Measurements from ENCODE around the gene GALNS. TPM values are rescaled to one million over a fixed set of nuclear protein-coding genes. Genes with fewer than 3 reads are reported as not detected.
"Not testable (repeated sequence)": the region's sequence is repeated elsewhere in the genome, so short reads cannot be mapped to it uniquely, and the experiment has no call there.

Gene GALNS
- total RNA-seq, 1 donor from 2014 or later = 5.7 TPM

DNA sequence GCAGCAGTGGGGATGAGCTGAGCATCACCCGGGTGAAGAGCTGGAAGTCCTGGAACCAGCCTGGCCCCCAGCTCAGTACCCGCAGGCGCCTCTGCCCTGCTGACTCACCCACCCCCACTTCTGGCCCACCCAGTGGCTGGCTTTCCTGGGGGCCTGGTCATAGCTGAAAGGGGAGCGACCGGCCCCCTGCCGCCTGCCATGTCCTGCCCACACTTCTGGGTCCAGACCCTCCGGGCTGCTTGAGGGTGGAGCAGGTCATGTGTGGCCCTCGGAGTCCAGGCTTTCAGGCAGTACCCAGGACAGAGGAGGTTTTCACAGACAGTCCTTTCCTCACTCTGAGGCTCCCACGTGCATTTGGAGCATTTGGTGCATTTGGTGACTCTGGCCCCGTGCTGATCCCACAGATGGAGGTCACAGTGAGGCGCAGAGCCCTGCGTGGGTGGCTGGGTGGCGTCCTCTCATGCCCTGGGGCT lies 64.6 kb downstream of the GALNS start:
- FAIRE-seq = no peak
- no peak for DNase-seq (ENCODE audit: low spot score in 2 of 2)

DNA sequence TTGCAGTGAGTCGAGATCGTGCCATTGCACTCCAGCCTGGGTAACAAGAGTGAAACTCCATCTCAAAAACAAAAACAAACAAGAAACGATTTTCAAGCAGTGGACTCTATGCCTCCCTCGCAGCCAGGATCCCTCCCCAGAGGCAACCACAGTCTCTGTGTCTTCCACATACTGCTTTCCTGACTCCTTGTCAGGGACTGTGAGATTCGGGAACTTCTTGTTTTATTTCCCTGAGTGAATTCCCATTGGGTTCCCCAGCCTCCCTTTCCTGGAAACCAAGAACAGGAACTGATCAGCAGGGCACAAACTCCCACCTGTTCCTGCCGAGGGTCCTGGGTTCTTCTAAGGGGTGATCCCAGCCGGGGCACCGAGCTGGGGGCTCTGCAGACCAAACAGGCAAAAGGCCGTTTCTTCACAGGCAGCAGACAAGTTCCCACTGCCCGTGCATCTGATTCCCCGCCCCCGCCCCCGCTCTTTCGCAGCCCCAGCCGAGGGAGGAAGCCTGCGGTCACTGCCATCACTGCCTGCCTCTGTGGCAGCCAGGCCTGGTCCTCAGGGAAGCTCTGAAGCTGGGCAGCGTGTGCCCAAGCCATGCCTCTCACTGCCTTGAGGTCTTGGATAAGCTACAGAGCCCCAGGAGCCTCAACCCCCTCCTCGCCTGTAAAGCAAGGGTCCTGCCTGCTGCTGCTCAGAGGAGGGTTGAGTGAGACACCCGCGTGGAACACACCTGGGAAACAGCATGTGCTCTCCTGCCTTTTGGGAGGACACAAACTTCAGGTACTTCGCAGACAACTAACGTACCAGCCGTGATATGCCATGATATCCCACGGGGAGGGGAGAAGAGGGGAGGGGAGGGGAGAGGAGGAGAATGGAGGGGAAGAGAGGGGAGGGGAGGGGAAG lies 66.2 kb downstream of the GALNS start:
- FAIRE-seq = no peak
- DNase-seq (ENCODE audit: low spot score in 2 of 2) = no peak

DNA sequence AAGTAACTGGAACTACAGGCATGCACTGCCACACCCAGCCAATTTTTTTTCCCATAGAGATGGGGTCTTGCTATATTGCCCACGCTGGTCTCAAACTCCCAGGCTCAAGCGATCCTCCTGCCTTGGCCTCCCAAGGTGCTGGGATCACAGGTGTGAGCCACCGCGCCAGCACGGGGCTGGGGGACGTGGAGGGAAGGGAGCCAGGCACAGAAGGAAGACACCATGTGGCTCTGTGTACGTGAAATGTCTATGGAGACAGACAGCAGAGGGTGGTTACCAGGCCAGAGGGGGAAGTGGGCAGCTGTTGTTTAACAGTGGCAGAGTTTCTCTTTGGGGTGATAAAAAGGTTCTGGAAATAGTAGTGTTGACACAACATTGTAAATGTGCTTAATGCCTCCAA lies 67.2 kb downstream of the GALNS start:
- FAIRE-seq (no peak), DNase-seq (ENCODE audit: low spot score in 2 of 2) (no peak)

- FAIRE-seq; DNase-seq (ENCODE audit: low spot score in 2 of 2): not testable (repeated sequence)
Observed at GRCh38 chr16:88788749-88789148, 68.0 kb downstream of the GALNS start.

GRCh38 chr16:88787579-88788314 lies 69.0 kb downstream of the GALNS start:
- DNase-seq (ENCODE audit: low spot score in 2 of 2) (no peak), FAIRE-seq (no peak)

- FAIRE-seq = no peak
Observed at GRCh38 chr16:88785106-88785924, 71.4 kb downstream of the GALNS start, which contains the start of gene PIEZO1. TSS of gene PIEZO1 (minus strand) at chr16:88785220. CDS start at chr16:88784964, 256 bp downstream.

DNA sequence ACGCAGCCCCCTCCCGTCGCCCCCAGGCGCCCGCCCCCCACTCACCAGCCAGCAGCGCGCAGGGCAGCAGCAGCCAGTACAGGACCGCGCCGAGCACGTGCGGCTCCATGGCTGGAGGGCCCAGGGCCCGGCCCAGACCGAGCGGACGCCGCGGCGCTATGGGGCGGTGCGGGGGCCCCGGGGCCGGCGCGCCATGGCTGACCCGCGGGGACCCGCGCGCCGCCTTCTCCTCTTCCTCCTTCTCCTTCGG lies 72.0 kb downstream of the GALNS start:
- no peak for DNase-seq (ENCODE audit: low spot score in 2 of 2)
- no peak for FAIRE-seq

More at GRCh38 chr16:88785106-88785924, 71.4 kb downstream of the GALNS start, which contains the start of gene PIEZO1:
- peak; percentile 82 to 83 for DNase-seq (ENCODE audit: low spot score in 2 of 2)

- DNase-seq (ENCODE audit: low spot score in 2 of 2) (peak in 1 of 2 donors; percentile 69), FAIRE-seq (no peak)
Observed at GRCh38 chr16:88784074-88784855, 72.5 kb downstream of the GALNS start.

GRCh38 chr16:88783391-88784073 lies 73.2 kb downstream of the GALNS start:
- FAIRE-seq (no peak), DNase-seq (ENCODE audit: low spot score in 2 of 2) (peak in 1 of 2 donors; percentile 73)

GRCh38 chr16:88782454-88783390 lies 74.0 kb downstream of the GALNS start:
- FAIRE-seq (no peak), DNase-seq (ENCODE audit: low spot score in 2 of 2) (peak in 1 of 2 donors; percentile 59)

DNA sequence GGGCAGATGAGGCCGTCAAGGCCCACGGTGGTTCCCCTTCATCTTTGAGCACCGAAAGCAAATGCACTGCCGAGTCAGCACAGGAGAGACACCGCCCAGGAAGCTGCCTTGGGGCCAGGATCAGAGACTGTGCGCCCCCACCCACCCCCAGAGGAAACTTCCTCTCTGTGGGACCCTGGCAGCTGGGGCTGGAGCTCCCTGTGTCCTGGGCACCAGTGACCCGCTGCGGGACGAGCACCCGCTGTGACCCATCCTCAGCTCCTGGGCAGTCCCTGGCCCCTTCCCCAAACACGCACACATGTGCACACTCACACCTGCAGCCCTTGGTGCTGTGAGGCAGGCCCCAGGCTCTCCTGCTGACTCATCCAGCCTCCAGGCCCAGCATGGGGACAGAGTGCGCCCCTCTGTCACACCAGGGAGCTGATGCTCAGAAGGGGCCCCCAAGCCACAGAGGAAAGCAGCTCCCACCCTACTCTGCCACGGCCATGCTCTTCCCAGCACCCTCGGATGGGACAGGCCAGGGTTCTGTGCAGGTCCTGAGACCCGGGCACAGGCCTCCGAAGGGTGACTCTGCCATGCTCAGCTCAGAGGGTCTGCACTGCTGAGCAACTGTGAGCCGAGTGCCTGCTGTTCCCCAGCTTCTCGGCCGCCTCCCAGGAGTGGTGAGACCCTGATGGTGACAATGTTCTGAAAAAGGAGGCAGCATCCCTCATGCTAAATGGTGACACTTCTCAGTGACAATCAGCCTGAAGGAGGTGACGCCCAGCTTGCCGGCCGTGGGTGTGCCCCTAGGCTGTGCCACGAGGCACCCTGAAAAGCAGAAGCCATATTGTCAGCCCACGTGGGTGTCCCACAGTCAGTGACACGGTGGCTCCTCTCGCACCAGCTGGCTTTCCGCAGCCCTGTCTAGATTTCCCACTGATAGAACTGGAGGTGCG lies 75.3 kb downstream of the GALNS start:
- DNase-seq (ENCODE audit: low spot score in 2 of 2) (no peak), FAIRE-seq (no peak)

DNA sequence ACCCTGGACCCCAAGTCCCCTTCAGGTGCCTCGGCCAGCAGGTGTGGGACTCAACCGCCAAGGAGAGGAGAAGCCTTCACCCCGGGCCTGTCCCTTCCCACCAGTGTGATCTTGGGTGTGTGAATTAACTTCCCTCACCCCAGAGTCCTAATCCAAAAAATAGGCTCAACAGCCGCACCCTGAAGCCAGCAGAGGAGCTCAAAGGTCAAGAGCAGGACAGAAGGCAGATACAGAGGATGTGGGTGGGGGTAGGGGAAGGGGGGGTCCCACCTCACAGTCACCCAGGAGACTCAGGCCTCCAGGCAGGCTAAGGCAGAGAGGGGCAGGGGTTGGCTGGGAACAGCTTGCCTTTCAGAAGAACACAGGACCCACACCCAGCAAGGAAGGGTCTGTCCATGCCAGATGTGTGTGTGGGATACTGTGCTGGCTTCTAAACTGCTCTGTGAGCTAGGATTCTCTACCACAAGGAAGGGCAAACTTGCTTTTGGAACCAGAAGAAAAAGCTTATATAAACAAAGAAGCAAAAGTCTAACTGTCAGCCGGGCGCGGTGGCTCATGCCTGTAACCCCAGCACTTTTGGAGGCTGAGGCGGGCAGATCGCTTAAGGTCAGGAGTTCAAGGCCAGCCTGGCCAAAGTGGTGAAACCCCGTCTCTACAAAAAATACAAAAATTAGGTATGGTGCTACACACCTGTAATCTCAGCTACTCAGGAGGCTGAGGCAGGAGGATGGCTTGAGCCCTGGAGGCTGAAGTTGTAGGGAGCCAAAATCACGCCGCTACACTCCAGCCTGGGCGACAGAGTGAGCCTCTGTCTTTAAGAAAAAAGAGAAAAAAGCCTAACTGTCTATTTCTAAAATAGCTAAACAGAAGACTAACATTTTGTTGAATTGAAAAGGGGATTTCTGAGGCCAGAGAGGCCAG lies 76.3 kb downstream of the GALNS start:
- no peak for FAIRE-seq
- DNase-seq (ENCODE audit: low spot score in 2 of 2) = no peak

GRCh38 chr16:88779406-88780141 lies 77.2 kb downstream of the GALNS start:
- DNase-seq (ENCODE audit: low spot score in 2 of 2) = no peak
- no peak for FAIRE-seq

GRCh38 chr16:88778541-88779065 lies 78.1 kb downstream of the GALNS start:
- FAIRE-seq (no peak), DNase-seq (ENCODE audit: low spot score in 2 of 2) (no peak)

- FAIRE-seq (no peak), DNase-seq (ENCODE audit: low spot score in 2 of 2) (no peak)
Observed at GRCh38 chr16:88778271-88778525, 78.5 kb downstream of the GALNS start.
